Measurements from ENCODE around the gene NOL11. TPM values are rescaled to one million over a fixed set of nuclear protein-coding genes. Genes with fewer than 3 reads are reported as not detected.

The NOL11 gene
- total and polyA plus RNA-seq, 12 donors = 18.3 to 67.8 (median 33.1) TPM

DNA sequence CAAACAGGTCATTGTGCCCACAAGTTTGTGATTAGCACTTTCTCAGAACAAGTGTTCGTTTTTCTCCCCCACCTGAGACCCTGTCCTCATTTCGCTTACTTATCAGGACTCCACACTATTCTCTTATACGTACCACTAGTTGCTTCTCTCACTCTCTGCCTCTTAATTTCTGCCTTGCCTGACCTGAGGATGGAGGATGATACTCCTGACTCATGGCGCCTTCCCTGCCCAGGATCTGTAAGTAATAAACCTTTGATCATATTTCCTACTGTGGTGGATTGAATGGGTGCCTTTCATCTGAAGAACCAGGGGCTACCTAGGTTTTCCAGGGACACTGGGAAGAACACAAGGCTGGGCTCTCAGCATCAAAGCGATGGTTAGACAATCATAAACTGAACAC lies 67.8 kb downstream of the NOL11 start:
- TF ChIP-seq, protein P1, sequence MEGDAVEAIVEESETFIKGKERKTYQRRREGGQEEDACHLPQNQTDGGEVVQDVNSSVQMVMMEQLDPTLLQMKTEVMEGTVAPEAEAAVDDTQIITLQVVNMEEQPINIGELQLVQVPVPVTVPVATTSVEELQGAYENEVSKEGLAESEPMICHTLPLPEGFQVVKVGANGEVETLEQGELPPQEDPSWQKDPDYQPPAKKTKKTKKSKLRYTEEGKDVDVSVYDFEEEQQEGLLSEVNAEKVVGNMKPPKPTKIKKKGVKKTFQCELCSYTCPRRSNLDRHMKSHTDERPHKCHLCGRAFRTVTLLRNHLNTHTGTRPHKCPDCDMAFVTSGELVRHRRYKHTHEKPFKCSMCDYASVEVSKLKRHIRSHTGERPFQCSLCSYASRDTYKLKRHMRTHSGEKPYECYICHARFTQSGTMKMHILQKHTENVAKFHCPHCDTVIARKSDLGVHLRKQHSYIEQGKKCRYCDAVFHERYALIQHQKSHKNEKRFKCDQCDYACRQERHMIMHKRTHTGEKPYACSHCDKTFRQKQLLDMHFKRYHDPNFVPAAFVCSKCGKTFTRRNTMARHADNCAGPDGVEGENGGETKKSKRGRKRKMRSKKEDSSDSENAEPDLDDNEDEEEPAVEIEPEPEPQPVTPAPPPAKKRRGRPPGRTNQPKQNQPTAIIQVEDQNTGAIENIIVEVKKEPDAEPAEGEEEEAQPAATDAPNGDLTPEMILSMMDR (IDR thresholded peaks at IDR 0.05) = no peak
- no peak for TF ChIP-seq POLR2A (IDR thresholded peaks at IDR 0.05)
- no peak for DNase-seq
- no peaks in the 10 kb centered on the region for H3K36me3 ChIP-seq (replicated peaks in 1 of 2)
- H3K27ac ChIP-seq = no peak overlapping the region
- H3K4me1 ChIP-seq (replicated peaks in 1 of 2) = no peaks in the 10 kb centered on the region
- WGBS, 4 donors = 89 to 91% (median 90%) methylated on average over 5 of the region's 5 CpGs
- no peaks in the 10 kb centered on the region for H3K9me3 ChIP-seq (replicated peaks in 1 of 3)
- H3K27me3 ChIP-seq = no peaks in the 10 kb centered on the region
- intact Hi-C loops (cut with DNase I) = no loop called here
- H3K4me3 ChIP-seq = no peak overlapping the region

Small RNA genes within 50 kb of the gene (small RNA-seq; reads per million reads assigned to genes)
- gene SNORA38B = 0.83 to 0.95 reads per million in 2 donors

Other genes with a start within 250 kb of the NOL11 start
- 10 to 100 TPM; 50.2 to 91.6 (median 68.9) TPM for gene BPTF, start 107.6 kb downstream of the NOL11 start, total RNA-seq
- gene BPTF, start 107.6 kb downstream of the NOL11 start, polyA plus RNA-seq = 10 to 100 TPM; 17.3 to 43.4 (median 27.5) TPM